GM23338 (cell line): ENCODE results near the gene CLCN6.

Source experiments
- CREB1 ChIP-seq: fragments of 250-450 bp; sonication (Bioruptor Pico); IDR thresholded peaks from 2 replicates; pipeline ENCODE4 v1.5.0; 2020; ENCODE audit warnings: low read depth, mild to moderate bottlenecking, moderate library complexity
- EZH2 ChIP-seq: fragments of 200-600 bp; sonication (generic); IDR thresholded peaks from one replicate; pipeline ENCODE4 v1.8.0; 2017; ENCODE audit warnings: antibody characterized with exemption, mild to moderate bottlenecking, low read depth; ENCODE audit not compliant: unreplicated experiment
- EZH2phosphoT487 ChIP-seq: fragments of 200-600 bp; sonication (generic); IDR thresholded peaks from one replicate; pipeline ENCODE4 v1.8.1; 2018; ENCODE audit warnings: antibody characterized with exemption; ENCODE audit not compliant: unreplicated experiment
- JUNB ChIP-seq: IDR thresholded peaks from one replicate; pipeline ENCODE4 v1.6.1; 2016; ENCODE audit warnings: antibody characterized with exemption; ENCODE audit not compliant: unreplicated experiment
- NANOG ChIP-seq: IDR thresholded peaks from 2 replicates; pipeline ENCODE4 v1.6.1; 2016; ENCODE audit warnings: antibody characterized with exemption, borderline replicate concordance
- POLR2AphosphoS5 ChIP-seq: IDR thresholded peaks from 2 replicates; pipeline ENCODE4 v1.6.1; 2016; ENCODE audit warnings: antibody characterized with exemption, low read depth
- ZNF114 ChIP-seq: fragments of 250-450 bp; sonication (Bioruptor Pico); IDR thresholded peaks from 2 replicates; pipeline ENCODE4 v1.5.0; 2020; ENCODE audit warnings: mild to moderate bottlenecking, moderate library complexity
- TF ChIP-seq, protein P1 (sequence below), 2 experiments: fragments of 200-600 bp in 1 of 2; sonication (generic) in 1 of 2; conservative IDR thresholded peaks; 2 replicates each; pipeline versions ENCODE4 v1.5.1 to v1.6.1; 2016 to 2017; ENCODE audit warnings: antibody characterized with exemption in 2 of 2, low read depth in 2 of 2, mild to moderate bottlenecking in 2 of 2, moderate library complexity in 1 of 2
- TF ChIP-seq, protein P2 (sequence below): IDR thresholded peaks from one replicate; pipeline ENCODE4 v1.6.1; 2018; ENCODE audit warnings: antibody characterized with exemption; ENCODE audit not compliant: unreplicated experiment

DNA sequence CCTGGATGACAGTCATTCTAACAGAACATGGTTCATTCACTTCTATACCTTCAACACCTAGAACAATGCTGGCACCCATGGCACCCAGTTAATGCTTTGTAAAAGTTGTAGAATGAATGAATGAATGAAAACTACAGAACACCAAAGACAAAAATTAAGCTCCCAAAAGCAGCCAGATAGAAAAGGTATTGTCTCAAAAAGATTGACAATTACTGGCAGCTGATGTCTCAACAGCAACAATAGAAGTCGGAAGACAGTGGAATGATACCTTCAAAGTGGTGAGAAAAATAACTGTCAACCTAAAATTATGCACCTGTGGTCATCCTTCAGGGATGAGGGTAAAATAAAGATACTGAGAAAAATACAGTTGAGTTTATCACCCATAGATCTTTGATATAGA lies 48.9 kb upstream of the CLCN6 start:
- TF ChIP-seq, protein P1, sequence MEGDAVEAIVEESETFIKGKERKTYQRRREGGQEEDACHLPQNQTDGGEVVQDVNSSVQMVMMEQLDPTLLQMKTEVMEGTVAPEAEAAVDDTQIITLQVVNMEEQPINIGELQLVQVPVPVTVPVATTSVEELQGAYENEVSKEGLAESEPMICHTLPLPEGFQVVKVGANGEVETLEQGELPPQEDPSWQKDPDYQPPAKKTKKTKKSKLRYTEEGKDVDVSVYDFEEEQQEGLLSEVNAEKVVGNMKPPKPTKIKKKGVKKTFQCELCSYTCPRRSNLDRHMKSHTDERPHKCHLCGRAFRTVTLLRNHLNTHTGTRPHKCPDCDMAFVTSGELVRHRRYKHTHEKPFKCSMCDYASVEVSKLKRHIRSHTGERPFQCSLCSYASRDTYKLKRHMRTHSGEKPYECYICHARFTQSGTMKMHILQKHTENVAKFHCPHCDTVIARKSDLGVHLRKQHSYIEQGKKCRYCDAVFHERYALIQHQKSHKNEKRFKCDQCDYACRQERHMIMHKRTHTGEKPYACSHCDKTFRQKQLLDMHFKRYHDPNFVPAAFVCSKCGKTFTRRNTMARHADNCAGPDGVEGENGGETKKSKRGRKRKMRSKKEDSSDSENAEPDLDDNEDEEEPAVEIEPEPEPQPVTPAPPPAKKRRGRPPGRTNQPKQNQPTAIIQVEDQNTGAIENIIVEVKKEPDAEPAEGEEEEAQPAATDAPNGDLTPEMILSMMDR (conservative IDR thresholded peaks at IDR 0.05; ENCODE audit: low read depth in 2 of 2), result no peak
- TF ChIP-seq, protein P2, sequence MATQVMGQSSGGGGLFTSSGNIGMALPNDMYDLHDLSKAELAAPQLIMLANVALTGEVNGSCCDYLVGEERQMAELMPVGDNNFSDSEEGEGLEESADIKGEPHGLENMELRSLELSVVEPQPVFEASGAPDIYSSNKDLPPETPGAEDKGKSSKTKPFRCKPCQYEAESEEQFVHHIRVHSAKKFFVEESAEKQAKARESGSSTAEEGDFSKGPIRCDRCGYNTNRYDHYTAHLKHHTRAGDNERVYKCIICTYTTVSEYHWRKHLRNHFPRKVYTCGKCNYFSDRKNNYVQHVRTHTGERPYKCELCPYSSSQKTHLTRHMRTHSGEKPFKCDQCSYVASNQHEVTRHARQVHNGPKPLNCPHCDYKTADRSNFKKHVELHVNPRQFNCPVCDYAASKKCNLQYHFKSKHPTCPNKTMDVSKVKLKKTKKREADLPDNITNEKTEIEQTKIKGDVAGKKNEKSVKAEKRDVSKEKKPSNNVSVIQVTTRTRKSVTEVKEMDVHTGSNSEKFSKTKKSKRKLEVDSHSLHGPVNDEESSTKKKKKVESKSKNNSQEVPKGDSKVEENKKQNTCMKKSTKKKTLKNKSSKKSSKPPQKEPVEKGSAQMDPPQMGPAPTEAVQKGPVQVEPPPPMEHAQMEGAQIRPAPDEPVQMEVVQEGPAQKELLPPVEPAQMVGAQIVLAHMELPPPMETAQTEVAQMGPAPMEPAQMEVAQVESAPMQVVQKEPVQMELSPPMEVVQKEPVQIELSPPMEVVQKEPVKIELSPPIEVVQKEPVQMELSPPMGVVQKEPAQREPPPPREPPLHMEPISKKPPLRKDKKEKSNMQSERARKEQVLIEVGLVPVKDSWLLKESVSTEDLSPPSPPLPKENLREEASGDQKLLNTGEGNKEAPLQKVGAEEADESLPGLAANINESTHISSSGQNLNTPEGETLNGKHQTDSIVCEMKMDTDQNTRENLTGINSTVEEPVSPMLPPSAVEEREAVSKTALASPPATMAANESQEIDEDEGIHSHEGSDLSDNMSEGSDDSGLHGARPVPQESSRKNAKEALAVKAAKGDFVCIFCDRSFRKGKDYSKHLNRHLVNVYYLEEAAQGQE, result no peak
- TF ChIP-seq EZH2, result no peak
- TF ChIP-seq EZH2phosphoT487, result no peak
- TF ChIP-seq NANOG, result no peak
- TF ChIP-seq POLR2AphosphoS5, result no peak
- no peak for TF ChIP-seq ZNF114
- no peak for TF ChIP-seq JUNB
- no peak for TF ChIP-seq CREB1 (CRISPR knock-in tag)
